GM23248 (cell line): ENCODE data around the gene RAD51B. TPM values are rescaled to one million over a fixed set of nuclear protein-coding genes. Genes with fewer than 3 reads are reported as not detected.

Experiments used
- DNase-seq: peaks from one replicate; pipeline ENCODE4 v3.0.0-alpha.2; 2015
- H2AFZ ChIP-seq: fragments of 200-600 bp; sonication (generic); 2 replicates; pipeline ENCODE4 v1.6.1; 2016; ENCODE audit warnings: antibody characterized with exemption
- H3F3A ChIP-seq: fragments of 200-600 bp; sonication (generic); 2 replicates; pipeline ENCODE4 v1.6.1; 2016; ENCODE audit warnings: mild to moderate bottlenecking, antibody characterized with exemption, mixed run types; ENCODE audit not compliant: insufficient read depth
- H3K27ac ChIP-seq: fragments of 200-600 bp; sonication (generic); 2 replicates; pipeline ENCODE4 v1.5.1; 2016; ENCODE audit warnings: mild to moderate bottlenecking
- H3K27me3 ChIP-seq: fragments of 200-600 bp; sonication (generic); replicated peaks from 2 replicates; pipeline ENCODE4 v1.6.1; 2016; ENCODE audit warnings: mild to moderate bottlenecking; ENCODE audit not compliant: insufficient read depth
- H3K36me3 ChIP-seq: fragments of 200-600 bp; sonication (generic); 2 replicates; pipeline ENCODE4 v1.6.1; 2016; ENCODE audit warnings: low read depth, mild to moderate bottlenecking
- H3K4me1 ChIP-seq: fragments of 200-600 bp; sonication (generic); 2 replicates; pipeline ENCODE4 v1.6.1; 2016; ENCODE audit warnings: mild to moderate bottlenecking; ENCODE audit not compliant: insufficient read depth
- H3K4me2 ChIP-seq: fragments of 200-600 bp; sonication (generic); one replicate; pipeline ENCODE4 v1.6.1; 2016; ENCODE audit warnings: mild to moderate bottlenecking; ENCODE audit not compliant: unreplicated experiment
- H3K4me3 ChIP-seq: fragments of 200-600 bp; sonication (generic); 2 replicates; pipeline ENCODE4 v1.5.1; 2016; ENCODE audit warnings: mild to moderate bottlenecking
- H3K79me2 ChIP-seq: fragments of 200-600 bp; sonication (generic); 2 replicates; pipeline ENCODE4 v1.6.1; 2016; ENCODE audit warnings: mild to moderate bottlenecking; ENCODE audit not compliant: insufficient read depth
- H3K9ac ChIP-seq: fragments of 200-600 bp; sonication (generic); 2 replicates; pipeline ENCODE4 v1.6.1; 2016; ENCODE audit warnings: mild to moderate bottlenecking
- H3K9me2 ChIP-seq: fragments of 200-600 bp; sonication (generic); 2 replicates; pipeline ENCODE4 v1.6.1; 2016; ENCODE audit warnings: mixed run types, mild to moderate bottlenecking, moderate library complexity; ENCODE audit not compliant: insufficient read depth
- H3K9me3 ChIP-seq: fragments of 200-600 bp; sonication (generic); one replicate; pipeline ENCODE4 v1.6.1; 2017; ENCODE audit warnings: low read depth
- H4K20me1 ChIP-seq: fragments of 200-600 bp; sonication (generic); 2 replicates; pipeline ENCODE4 v1.6.0; 2016; ENCODE audit not compliant: insufficient read depth
- EZH2 ChIP-seq: fragments of 200-600 bp; sonication (generic); IDR thresholded peaks from 2 replicates; pipeline ENCODE4 v1.6.1; 2018; ENCODE audit warnings: antibody characterized with exemption, mild to moderate bottlenecking; ENCODE audit not compliant: insufficient read depth, poor library complexity, severe bottlenecking
- EZH2phosphoT487 ChIP-seq: fragments of 200-600 bp; sonication (generic); IDR thresholded peaks from 2 replicates; pipeline ENCODE4 v1.6.1; 2018; ENCODE audit warnings: antibody characterized with exemption, moderate library complexity, mild to moderate bottlenecking, low read depth; ENCODE audit not compliant: insufficient read depth
- WGBS, 2 experiments: methylation state at CpG; one replicate each; pipeline ENCODE4 v1.1.6; 2015 to 2017; ENCODE audit warnings: low lambda C conversion rate in 2 of 2, low coverage in 1 of 2; ENCODE audit errors: missing lambda C conversion rate in 2 of 2; 5-methylcytosine and 5-hydroxymethylcytosine counted together
- in situ Hi-C: fragments of 300-500 bp; cut with MboI; formaldehyde crosslinking; loops from 2 replicates; pipeline ENCODE4 v1.15.0; 2020
- polyA plus RNA-seq: library from polyadenylated mRNA; unstranded; fragments of >200 nt; fragmentation: Nextera tagmentation; extraction: Ambion mirVana; gene quantifications from 2 replicates; pipeline ENCODE4 v1.2.1, GENCODE V29; 2016
- total RNA-seq: library from RNA; depleted of rRNA; stranded (reverse); fragments of >200 nt; shearing (Covaris generic); gene quantifications from 2 replicates; pipeline ENCODE4 v1.2.3, GENCODE V29; 2014

The RAD51B gene
- total and polyA plus RNA-seq, 2 experiments from 2014 or later = 4.0 to 8.8 TPM

DNA sequence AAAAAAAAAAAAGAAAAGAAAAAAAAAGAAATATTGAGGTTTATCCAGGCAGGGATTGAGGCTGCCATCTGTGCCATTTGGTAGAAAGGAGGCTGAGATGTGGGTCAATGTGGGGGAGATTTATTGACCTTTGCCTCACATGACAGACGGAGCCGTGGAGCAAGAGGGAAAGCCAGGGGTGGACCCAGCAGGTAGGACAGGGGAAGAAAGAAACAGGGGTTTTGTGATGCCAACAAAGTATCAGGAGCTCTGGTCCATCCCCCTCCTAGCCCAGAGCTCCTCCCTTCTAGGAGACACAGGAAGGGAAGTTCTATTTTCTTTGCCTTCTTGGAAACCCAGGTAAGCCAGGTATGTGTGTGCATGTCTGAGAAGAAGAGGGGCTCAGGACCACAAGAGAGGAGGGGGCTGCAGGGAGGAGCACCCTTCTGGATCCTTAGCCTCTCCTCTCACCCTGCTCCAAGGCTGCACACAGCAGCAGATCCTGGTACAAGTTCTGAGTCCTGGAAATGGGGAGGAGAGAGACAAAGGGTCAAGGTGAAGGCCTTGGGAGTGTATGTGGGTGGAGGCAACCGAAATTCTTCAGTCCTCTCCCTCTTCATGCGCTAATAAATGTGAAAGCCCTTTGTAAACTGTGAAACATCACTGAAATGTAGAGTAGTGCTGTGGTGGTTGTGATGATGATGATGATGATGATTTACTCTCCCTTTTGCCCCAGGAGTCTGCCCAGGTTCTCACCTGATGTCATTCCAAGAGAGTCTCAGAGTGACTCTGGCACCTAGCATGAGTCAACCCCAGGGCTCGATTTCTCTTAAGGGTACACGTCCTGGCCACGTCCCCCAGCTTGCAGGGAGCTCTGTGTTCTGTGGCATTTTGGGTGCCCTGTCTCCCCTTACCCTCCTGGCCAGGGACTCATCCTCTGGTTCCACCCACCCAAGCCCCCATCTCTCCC lies 947.0 kb downstream of the RAD51B start:
- Histone ChIP-seq H3K4me2 (no peak overlapping the region), H3K9me2 (no peaks in the 10 kb centered on the region), H3K4me1 (peaks cover 18% of the 10 kb centered on the region), H3K79me2 (no peaks in the 10 kb centered on the region), H3K9ac (no peak overlapping the region), H3K27me3 (no peaks in the 10 kb centered on the region), H3K27ac (no peak overlapping the region), H2AFZ (no peak overlapping the region), H3K36me3 (no peaks in the 10 kb centered on the region), H3K4me3 (no peak overlapping the region), H3F3A (peaks cover 18% of the 10 kb centered on the region), H4K20me1 (no peaks in the 10 kb centered on the region), H3K9me3 (no peaks in the 10 kb centered on the region)
- DNase-seq = no peak
- in situ Hi-C loops = no loop called here
- WGBS, 2 experiments = 96 to 97% methylated on average over 7 of the region's 7 CpGs
- TF ChIP-seq EZH2 (no peak), EZH2phosphoT487 (no peak)

DNA sequence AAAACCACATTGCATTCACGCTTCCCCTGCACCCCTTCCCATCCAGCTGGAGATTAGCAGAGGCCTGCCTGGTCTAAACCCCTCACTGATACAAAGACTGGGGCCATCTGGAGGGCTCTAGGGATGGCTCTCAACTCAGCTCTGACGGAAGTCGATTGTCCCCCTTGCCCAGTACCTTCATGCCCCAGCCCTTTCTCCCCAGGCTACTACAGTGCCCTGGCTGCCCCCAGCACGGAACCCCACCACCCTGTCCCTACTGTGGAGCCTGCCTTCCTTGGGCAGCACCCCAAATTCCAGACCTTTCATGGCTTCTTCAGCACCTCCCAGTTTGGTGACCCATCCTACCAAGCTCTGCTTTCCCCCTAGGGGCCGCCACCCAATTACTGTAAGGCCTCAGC lies 947.7 kb downstream of the RAD51B start:
- Histone ChIP-seq H3K9ac (no peak overlapping the region), H2AFZ (no peak overlapping the region), H3K4me2 (no peak overlapping the region), H3F3A (peaks cover 18% of the 10 kb centered on the region), H3K27ac (no peak overlapping the region), H3K36me3 (no peaks in the 10 kb centered on the region), H3K27me3 (no peaks in the 10 kb centered on the region), H3K4me1 (peaks cover 18% of the 10 kb centered on the region), H3K79me2 (no peaks in the 10 kb centered on the region), H4K20me1 (no peaks in the 10 kb centered on the region), H3K4me3 (no peak overlapping the region), H3K9me3 (no peaks in the 10 kb centered on the region), H3K9me2 (no peaks in the 10 kb centered on the region)
- no peak for DNase-seq
- TF ChIP-seq EZH2phosphoT487 (no peak), EZH2 (no peak)
- WGBS, 2 experiments = 92 to 93% methylated on average over 5 of the region's 5 CpGs
- in situ Hi-C loops = no loop called here

DNA sequence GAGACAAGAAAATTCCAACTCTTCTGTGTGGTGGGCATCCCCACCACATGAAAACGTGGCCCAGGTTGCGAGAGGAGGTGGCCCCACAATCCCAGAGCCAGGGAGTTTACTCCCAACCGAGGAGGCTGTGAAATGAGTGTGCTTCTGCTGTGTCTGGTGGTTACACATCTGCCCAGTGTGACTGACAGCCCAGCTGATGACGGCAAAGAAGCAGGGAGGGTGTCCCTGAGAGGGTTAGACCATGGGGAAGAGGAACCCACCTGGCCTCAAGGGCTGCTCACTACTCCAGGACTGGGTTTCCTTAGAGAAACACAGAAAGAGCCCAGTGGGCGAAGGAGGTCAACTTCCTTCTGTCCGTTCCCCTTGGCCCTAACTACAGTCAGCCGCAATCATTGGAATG lies 948.7 kb downstream of the RAD51B start:
- TF ChIP-seq EZH2 (no peak), EZH2phosphoT487 (no peak)
- H3K9me3 ChIP-seq = no peaks in the 10 kb centered on the region
- no peak overlapping the region for H3K4me3 ChIP-seq
- H3K27me3 ChIP-seq = no peaks in the 10 kb centered on the region
- WGBS, 2 experiments = 95% methylated on average over 7 of the region's 7 CpGs
- peaks cover 9% of the 10 kb centered on the region for H3F3A ChIP-seq
- H3K36me3 ChIP-seq = no peaks in the 10 kb centered on the region
- in situ Hi-C loops = no loop called here
- H3K4me1 ChIP-seq = peaks cover 9% of the 10 kb centered on the region
- H3K4me2 ChIP-seq = no peak overlapping the region
- H3K27ac ChIP-seq = no peak overlapping the region
- no peak for DNase-seq
- no peaks in the 10 kb centered on the region for H4K20me1 ChIP-seq
- no peaks in the 10 kb centered on the region for H3K9me2 ChIP-seq
- H3K79me2 ChIP-seq = no peaks in the 10 kb centered on the region
- no peak overlapping the region for H2AFZ ChIP-seq
- no peak overlapping the region for H3K9ac ChIP-seq

DNA sequence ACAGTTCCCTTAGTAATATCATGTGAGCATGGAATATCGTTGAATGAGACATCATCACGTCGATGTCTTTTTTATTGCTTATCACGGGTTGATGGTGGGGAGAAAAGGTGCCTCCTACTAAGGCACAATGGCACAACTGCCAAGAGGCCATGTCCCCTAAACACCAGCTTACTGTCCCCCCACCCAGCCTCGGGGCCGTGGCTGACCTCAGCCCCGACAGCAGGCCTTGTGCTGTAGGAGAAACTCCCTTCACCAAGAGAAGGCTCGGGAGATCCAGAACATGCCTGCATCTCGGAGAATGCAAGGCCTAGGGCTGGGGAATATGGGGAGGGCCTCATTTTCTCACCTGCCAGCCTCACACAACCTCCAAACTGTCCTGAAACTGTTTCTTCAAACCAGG lies 950.5 kb downstream of the RAD51B start:
- no peak overlapping the region for H3K27ac ChIP-seq
- H3K4me1 ChIP-seq = peaks cover 8% of the 10 kb centered on the region
- H3K9ac ChIP-seq = no peak overlapping the region
- no peaks in the 10 kb centered on the region for H3K27me3 ChIP-seq
- H2AFZ ChIP-seq = no peak overlapping the region
- 97 to 99% methylated on average over 9 of the region's 9 CpGs for WGBS, 2 experiments
- H3K36me3 ChIP-seq = no peaks in the 10 kb centered on the region
- no peaks in the 10 kb centered on the region for H3K79me2 ChIP-seq
- in situ Hi-C loops = no loop called here
- TF ChIP-seq EZH2 = no peak
- TF ChIP-seq EZH2phosphoT487 = no peak
- H3K4me3 ChIP-seq = no peak overlapping the region
- H3F3A ChIP-seq = peaks cover 10% of the 10 kb centered on the region
- no peaks in the 10 kb centered on the region for H3K9me2 ChIP-seq
- H3K9me3 ChIP-seq = no peaks in the 10 kb centered on the region
- H3K4me2 ChIP-seq = no peak overlapping the region
- no peak for DNase-seq
- no peaks in the 10 kb centered on the region for H4K20me1 ChIP-seq
